IMR-90 (cell line): ENCODE results near the gene DCLK1. TPM values are rescaled to one million over a fixed set of nuclear protein-coding genes. Genes with fewer than 3 reads are reported as not detected.

ENCODE experiments used
- ATAC-seq: fragments of 200-7000 bp; cut with Tn5 transposase; 2 replicates; pipeline ENCODE4 v1.9.1; 2020; ENCODE audit warnings: low read depth, mild to moderate bottlenecking, moderate library complexity
- BruUV-seq: library from RNA; stranded (reverse); fragments of 400-500 nt; replicated peaks from 2 replicates; lab custom pipeline; 2021; lab: Mats Ljungman, UMichigan
- CTCF ChIA-PET: fragments of 300-600 bp; formaldehyde crosslinking; extraction: SDS; loops from one replicate; lab custom pipeline; 2021; ENCODE audit warnings: antibody characterized with exemption; lab: Yijun Ruan, JAX
- POLR2A ChIA-PET: fragments of 300-600 bp; sonication (Branson Sonifier 250); formaldehyde crosslinking; loops from one replicate; lab custom pipeline; 2022; ENCODE audit warnings: antibody characterized with exemption; ENCODE audit not compliant: unreplicated experiment; lab: Charles Lee
- DNase-seq: peaks from one replicate; pipeline ENCODE4 v3.0.0; 2013
- H2AFZ ChIP-seq: replicated peaks from 2 replicates; pipeline ENCODE3; 2013; ENCODE audit warnings: low read length, mild to moderate bottlenecking; ENCODE audit not compliant: poor library complexity
- H2AK5ac ChIP-seq: 2 replicates; pipeline ENCODE4 v1.6.1; 2013; ENCODE audit warnings: low read depth, low read length, inconsistent platforms
- H2AK9ac ChIP-seq: replicated peaks from 2 replicates; pipeline ENCODE3; 2013; ENCODE audit warnings: mild to moderate bottlenecking, low read depth, low read length, moderate library complexity; ENCODE audit not compliant: poor library complexity
- H2BK120ac ChIP-seq: 2 replicates; pipeline ENCODE4 v1.6.1; 2013; ENCODE audit warnings: low read depth, low read length, inconsistent platforms
- H2BK15ac ChIP-seq: 3 replicates; pipeline ENCODE4 v1.6.1; 2013; ENCODE audit warnings: low read depth, low read length, inconsistent platforms
- H2BK20ac ChIP-seq: 2 replicates; pipeline ENCODE4 v1.6.1; 2013; ENCODE audit warnings: low read depth, mild to moderate bottlenecking, inconsistent platforms, low read length, moderate library complexity
- H2BK5ac ChIP-seq: 2 replicates; pipeline ENCODE4 v1.6.1; 2013; ENCODE audit warnings: mild to moderate bottlenecking, low read depth, low read length, inconsistent platforms; ENCODE audit not compliant: poor library complexity, severe bottlenecking
- H3K14ac ChIP-seq: replicated peaks from 2 replicates; pipeline ENCODE4 v1.6.1; 2013; ENCODE audit warnings: low read depth, low read length, inconsistent platforms
- H3K18ac ChIP-seq: 2 replicates; pipeline ENCODE4 v1.6.1; 2013; ENCODE audit warnings: low read depth, low read length, control low read depth
- H3K23ac ChIP-seq: 2 replicates; pipeline ENCODE4 v1.6.1; 2013; ENCODE audit warnings: low read depth, low read length, inconsistent platforms
- H3K27ac ChIP-seq: 2 replicates; pipeline ENCODE4 v1.5.1; 2013; ENCODE audit warnings: mild to moderate bottlenecking, control low read depth, low read length; ENCODE audit not compliant: insufficient read depth
- H3K27me3 ChIP-seq: 2 replicates; pipeline ENCODE4 v1.6.1; 2013; ENCODE audit warnings: low read length; ENCODE audit not compliant: control insufficient read depth, insufficient read depth
- H3K36me3 ChIP-seq: 2 replicates; pipeline ENCODE4 v1.6.1; 2013; ENCODE audit warnings: low read length, mixed read lengths; ENCODE audit not compliant: control insufficient read depth, insufficient read depth
- H3K4ac ChIP-seq: 2 replicates; pipeline ENCODE4 v1.6.1; 2013; ENCODE audit warnings: low read depth, low read length, inconsistent platforms
- H3K4me1 ChIP-seq: 2 replicates; pipeline ENCODE4 v1.6.1; 2013; ENCODE audit warnings: low read length, mixed read lengths; ENCODE audit not compliant: control insufficient read depth, insufficient read depth
- H3K4me2 ChIP-seq: 2 replicates; pipeline ENCODE4 v1.6.1; 2013; ENCODE audit warnings: low read depth, mild to moderate bottlenecking, control low read depth, low read length, moderate library complexity
- H3K4me3 ChIP-seq: 2 replicates; pipeline ENCODE4 v1.5.1; 2013; ENCODE audit warnings: low read depth, mild to moderate bottlenecking, control low read depth, low read length, moderate library complexity; ENCODE audit not compliant: insufficient read depth
- H3K56ac ChIP-seq: 2 replicates; pipeline ENCODE4 v1.6.1; 2013; ENCODE audit warnings: low read length, inconsistent platforms; ENCODE audit not compliant: insufficient read depth; ENCODE audit errors: extremely low read depth
- H3K79me1 ChIP-seq, 2 experiments: 2 replicates each; pipeline ENCODE4 v1.6.1; 2013; ENCODE audit warnings: low read length in 2 of 2, inconsistent platforms in 1 of 2, low read depth in 1 of 2
- H3K9ac ChIP-seq: 2 replicates; pipeline ENCODE4 v1.6.1; 2013; ENCODE audit warnings: low read depth, low read length, control low read depth
- H3K9me1 ChIP-seq: 2 replicates; pipeline ENCODE4 v1.6.1; 2013; ENCODE audit warnings: low read length, inconsistent platforms; ENCODE audit not compliant: insufficient read depth
- H3K9me3 ChIP-seq: 2 replicates; pipeline ENCODE4 v1.6.1; 2013; ENCODE audit warnings: low read length; ENCODE audit not compliant: control insufficient read depth, insufficient read depth
- H4K20me1 ChIP-seq: 2 replicates; pipeline ENCODE4 v1.6.1; 2013; ENCODE audit warnings: low read length, inconsistent platforms; ENCODE audit not compliant: insufficient read depth
- H4K5ac ChIP-seq: 2 replicates; pipeline ENCODE4 v1.6.1; 2013; ENCODE audit warnings: mild to moderate bottlenecking, low read depth, low read length, control low read depth
- H4K8ac ChIP-seq, 2 experiments: 2 replicates each; pipeline ENCODE4 v1.6.1; 2013; ENCODE audit warnings: low read depth in 2 of 2, low read length in 2 of 2, control low read depth in 1 of 2, inconsistent platforms in 1 of 2
- H4K91ac ChIP-seq: 2 replicates; pipeline ENCODE4 v1.6.1; 2013; ENCODE audit warnings: low read depth, low read length, inconsistent platforms; ENCODE audit not compliant: insufficient read depth
- BHLHE40 ChIP-seq: fragments of 150-350 bp; IDR thresholded peaks from 2 replicates; pipeline ENCODE4 v1.6.1; 2016; ENCODE audit warnings: mild to moderate bottlenecking, low read depth, low read length
- CEBPB ChIP-seq: IDR thresholded peaks from 2 replicates; pipeline ENCODE4 v1.6.1; 2012; ENCODE audit warnings: low read depth, low read length, improper control_type of control experiment
- CHD1 ChIP-seq: IDR thresholded peaks from 2 replicates; pipeline ENCODE4 v1.6.1; 2012; ENCODE audit warnings: low read depth, low read length, improper control_type of control experiment
- CTCF ChIP-seq: conservative IDR thresholded peaks from 2 replicates; pipeline ENCODE4 v1.5.1; 2012; ENCODE audit warnings: mild to moderate bottlenecking, low read depth, low read length, improper control_type of control experiment
- ELK1 ChIP-seq: fragments of 150-350 bp; IDR thresholded peaks from 2 replicates; pipeline ENCODE4 v1.6.1; 2016; ENCODE audit warnings: low read depth, mild to moderate bottlenecking, low read length, moderate library complexity, borderline replicate concordance
- FOS ChIP-seq: fragments of 150-350 bp; IDR thresholded peaks from 2 replicates; pipeline ENCODE4 v1.6.1; 2016; ENCODE audit warnings: low read depth, low read length
- MAFK ChIP-seq: IDR thresholded peaks from 2 replicates; pipeline ENCODE4 v1.6.1; 2012; ENCODE audit warnings: low read depth, low read length, improper control_type of control experiment
- MAZ ChIP-seq: IDR thresholded peaks from 2 replicates; pipeline ENCODE4 v1.6.1; 2012; ENCODE audit warnings: low read depth, mild to moderate bottlenecking, low read length, improper control_type of control experiment, moderate library complexity, borderline replicate concordance
- MXI1 ChIP-seq: IDR thresholded peaks from 2 replicates; pipeline ENCODE4 v1.6.1; 2012; ENCODE audit warnings: low read depth, mild to moderate bottlenecking, low read length, moderate library complexity, borderline replicate concordance
- NFE2L2 ChIP-seq: fragments of 150-350 bp; IDR thresholded peaks from 2 replicates; pipeline ENCODE4 v1.6.1; 2016; ENCODE audit warnings: low read depth, mild to moderate bottlenecking, low read length
- POLR2A ChIP-seq: IDR thresholded peaks from 2 replicates; pipeline ENCODE4 v1.6.1; 2012; ENCODE audit warnings: mild to moderate bottlenecking, low read depth, low read length
- RAD21 ChIP-seq: IDR thresholded peaks from 2 replicates; pipeline ENCODE4 v1.6.1; 2012; ENCODE audit warnings: low read length, improper control_type of control experiment
- RCOR1 ChIP-seq: IDR thresholded peaks from 2 replicates; pipeline ENCODE4 v1.6.1; 2012; ENCODE audit warnings: mild to moderate bottlenecking, low read length, improper control_type of control experiment; ENCODE audit not compliant: insufficient replicate concordance
- RFX5 ChIP-seq: IDR thresholded peaks from 2 replicates; pipeline ENCODE4 v1.8.0; 2012; ENCODE audit warnings: low read depth, mild to moderate bottlenecking, low read length, moderate library complexity
- SMC3 ChIP-seq: fragments of 150-350 bp; IDR thresholded peaks from 2 replicates; pipeline ENCODE4 v1.6.1; 2016; ENCODE audit warnings: low read depth, mild to moderate bottlenecking, antibody characterized with exemption, low read length, moderate library complexity
- USF2 ChIP-seq: fragments of 150-350 bp; IDR thresholded peaks from 2 replicates; pipeline ENCODE4 v1.6.1; 2017; ENCODE audit warnings: mild to moderate bottlenecking, antibody characterized with exemption, low read length, low read depth
- WGBS, 2 experiments: methylation state at CpG; one replicate each; pipeline versions ENCODE4 v1.1.5 to v1.1.7; 2013; ENCODE audit warnings: missing lambda C conversion rate in 2 of 2; ENCODE audit not compliant: insufficient read length in 1 of 2; ENCODE audit errors: extremely low coverage in 2 of 2; 5-methylcytosine and 5-hydroxymethylcytosine counted together
- dilution Hi-C: fragments of 300-500 bp; cut with HindIII; formaldehyde crosslinking; loops from one replicate; pipeline ENCODE4 v1.14.3; 2018; ENCODE audit warnings: low sequenced_read_pairs; ENCODE audit not compliant: unreplicated experiment
- in situ Hi-C: fragments of 300-500 bp; cut with MboI; formaldehyde crosslinking; loops from 3 replicates; pipeline ENCODE4 v1.14.3; 2019; ENCODE audit warnings: low sequenced_read_pairs, inconsistent platforms, mixed read lengths
- intact Hi-C: fragments of 100-400 bp; cut with micrococcal nuclease; formaldehyde crosslinking; loops from 2 replicates; pipeline ENCODE4 v1.10.0; 2022
- polyA plus RNA-seq, 3 experiments: library from polyadenylated mRNA; depleted of rRNA; stranded (reverse); fragments of >200 nt; gene quantifications; 2 replicates each; pipeline ENCODE4 v1.2.3, GENCODE V29; 2012; ENCODE audit warnings: low replicate concordance in 1 of 3
- total RNA-seq: library from RNA; depleted of rRNA; stranded (reverse); fragments of >200 nt; gene quantifications from 2 replicates; pipeline ENCODE4 v1.2.3, GENCODE V29; 2012

The DCLK1 gene
- total and polyA plus RNA-seq, 2 of the 4 experiments (the other 2 are of a cell fraction): under 0.01 to 0.02 TPM

GRCh38 chr13:36000028-36000427 is 131.2 kb downstream of the DCLK1 start:
- Histone ChIP-seq H3K9me1 (no peaks in the 10 kb centered on the region), H3K4me2 (no peak overlapping the region), H4K5ac (no peak overlapping the region), H3K23ac (no peak overlapping the region), H3K4me1 (no peaks in the 10 kb centered on the region), H2AFZ (no peak overlapping the region), H3K27ac (no peak overlapping the region), H4K8ac (no peak overlapping the region), H2AK5ac (no peak overlapping the region), H3K9me3 (no peaks in the 10 kb centered on the region), H3K18ac (no peak overlapping the region), H3K4ac (no peak overlapping the region), H3K56ac (no peak overlapping the region), H2BK20ac (no peak overlapping the region), H4K91ac (no peak overlapping the region), H2BK5ac (no peak overlapping the region), H3K9ac (no peak overlapping the region), H2BK15ac (no peak overlapping the region), H4K20me1 (no peaks in the 10 kb centered on the region), H2AK9ac (no peak overlapping the region), H3K27me3 (no peaks in the 10 kb centered on the region), H2BK120ac (no peak overlapping the region), H3K14ac (no peak overlapping the region), H3K4me3 (no peak overlapping the region), H3K79me1 (no peaks in the 10 kb centered on the region), H3K36me3 (no peaks in the 10 kb centered on the region)
- DNase-seq (no peak), ATAC-seq (no peak)
- BruUV-seq: no TSS peak
- POLR2A ChIA-PET: no interaction called here
- TF ChIP-seq CHD1: no peak
- TF ChIP-seq SMC3: no peak
- TF ChIP-seq CTCF: no peak
- no peak for TF ChIP-seq BHLHE40
- no peak for TF ChIP-seq ELK1
- TF ChIP-seq RAD21: no peak
- no peak for TF ChIP-seq MAZ
- no peak for TF ChIP-seq CEBPB
- no peak for TF ChIP-seq MXI1
- TF ChIP-seq POLR2A: no peak
- no peak for TF ChIP-seq NFE2L2
- TF ChIP-seq RFX5: no peak
- TF ChIP-seq RCOR1: no peak
- no peak for TF ChIP-seq MAFK
- no peak for TF ChIP-seq USF2
- no peak for TF ChIP-seq FOS
- intact Hi-C loops (no loop called here), in situ Hi-C loops (no loop called here), dilution Hi-C loops (no loop called here)
- WGBS, 2 experiments: 44% methylated on average over 1 of the region's 2 CpGs; no CpG with 5 or more reads in 1 of the 2 experiments
- CTCF ChIA-PET: interaction anchor here (0.7 kb wide), 1 partner anchor 119 kb away, joined by 3 read pairs; no protein-coding TSS in a partner anchor
